DND-41 (cell line): ENCODE results near the gene CMTM7.

Experiments used
- ATAC-seq: fragments of 200-7000 bp; cut with Tn5 transposase; 3 replicates; pipeline ENCODE4 v1.9.1; 2021; ENCODE audit warnings: low read depth; ENCODE audit not compliant: insufficient read depth
- DNase-seq: peaks from one replicate; pipeline ENCODE4 v3.0.0-alpha.2; 2020
- H2AFZ ChIP-seq: 2 replicates; pipeline ENCODE4 v1.6.0; 2012; ENCODE audit warnings: low read depth, low read length
- H3K27ac ChIP-seq: 2 replicates; pipeline ENCODE4 v1.5.1; 2012; ENCODE audit warnings: low read length, inconsistent platforms
- H3K27me3 ChIP-seq: fragments of 200-600 bp; sonication (generic); 2 replicates; pipeline ENCODE4 v1.6.0; 2012; ENCODE audit warnings: low read length, mild to moderate bottlenecking, inconsistent platforms; ENCODE audit not compliant: insufficient read depth, poor library complexity
- H3K36me3 ChIP-seq: 2 replicates; pipeline ENCODE4 v1.5.1; 2012; ENCODE audit warnings: low read length, inconsistent platforms; ENCODE audit not compliant: insufficient read depth
- H3K4me1 ChIP-seq: 2 replicates; pipeline ENCODE4 v1.5.1; 2012; ENCODE audit warnings: mild to moderate bottlenecking, low read length; ENCODE audit not compliant: insufficient read depth
- H3K4me2 ChIP-seq: 2 replicates; pipeline ENCODE4 v1.6.0; 2012; ENCODE audit warnings: mild to moderate bottlenecking, moderate library complexity, low read length, inconsistent platforms; ENCODE audit not compliant: insufficient read depth
- H3K4me3 ChIP-seq, 2 experiments: fragments of 200-600 bp in 1 of 2; shearing (Covaris generic) in 1 of 2; 2 replicates each; pipeline ENCODE4 v1.5.1; 2012 to 2016; ENCODE audit warnings: inconsistent platforms in 2 of 2, low read length in 2 of 2, mild to moderate bottlenecking in 2 of 2, low read depth in 1 of 2, moderate library complexity in 1 of 2
- H3K79me2 ChIP-seq: 2 replicates; pipeline ENCODE4 v1.6.0; 2012; ENCODE audit warnings: low read length, inconsistent platforms; ENCODE audit not compliant: insufficient read depth
- H3K9ac ChIP-seq: 2 replicates; pipeline ENCODE4 v1.6.0; 2012; ENCODE audit warnings: low read depth, mild to moderate bottlenecking, inconsistent platforms, low read length, moderate library complexity
- H3K9me3 ChIP-seq: 2 replicates; pipeline ENCODE4 v1.5.1; 2012; ENCODE audit warnings: low read length, moderate library complexity, mild to moderate bottlenecking, inconsistent platforms; ENCODE audit not compliant: insufficient read depth, severe bottlenecking
- H4K20me1 ChIP-seq: 2 replicates; pipeline ENCODE4 v1.6.0; 2012; ENCODE audit warnings: low read length; ENCODE audit not compliant: insufficient read depth
- EZH2 ChIP-seq: IDR thresholded peaks from 3 replicates; pipeline ENCODE4 v1.6.1; 2012; ENCODE audit warnings: borderline replicate concordance, low read depth, mild to moderate bottlenecking, moderate library complexity, low read length, inconsistent platforms; ENCODE audit not compliant: severe bottlenecking
- TF ChIP-seq, protein P1 (sequence below): IDR thresholded peaks from 2 replicates; pipeline ENCODE4 v1.5.1; 2012; ENCODE audit warnings: borderline replicate concordance, low read length, moderate library complexity, mild to moderate bottlenecking; ENCODE audit not compliant: poor library complexity, severe bottlenecking; ENCODE audit errors: extremely low read depth

Gene CMTM7

DNA sequence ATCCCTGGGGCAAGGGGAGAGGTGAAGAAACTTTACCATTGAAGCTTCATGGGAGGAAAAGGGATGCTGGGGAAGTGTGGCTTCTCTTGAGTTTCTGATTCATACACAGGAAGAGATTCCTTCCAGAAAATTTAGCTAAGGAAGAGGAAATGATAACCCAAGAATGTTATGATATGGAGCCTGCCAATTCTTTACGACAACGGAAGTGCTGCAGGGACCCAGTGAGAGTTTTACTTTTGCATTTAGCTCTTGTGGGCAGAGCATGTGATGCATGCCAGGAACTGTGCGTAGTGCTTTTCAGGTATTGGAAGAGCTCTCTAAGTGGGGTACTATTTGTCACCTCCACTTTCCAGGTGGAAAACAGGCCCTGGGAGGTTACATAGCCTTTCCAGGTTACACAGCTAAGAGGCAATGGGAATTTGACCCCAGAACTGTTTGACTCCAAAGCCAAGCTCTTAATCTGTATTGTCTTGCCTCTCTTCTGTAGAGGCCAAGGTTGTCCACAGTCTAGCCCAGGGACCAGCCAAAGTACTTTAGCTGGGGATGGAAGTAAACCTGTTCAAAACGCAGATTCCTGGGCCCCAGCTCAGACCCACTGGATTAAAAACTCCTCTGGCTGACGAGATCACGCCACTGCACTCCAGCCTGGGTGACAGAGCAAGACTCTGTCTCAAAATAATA lies 23.0 kb downstream of the CMTM7 start:
- peak; percentile 60 for ATAC-seq
- Histone ChIP-seq H3K9me3 (no peaks in the 10 kb centered on the region), H3K9ac (no peak overlapping the region), H3K27ac (no peak overlapping the region), H3K4me1 (peaks cover 45% of the 10 kb centered on the region), H3K36me3 (no peaks in the 10 kb centered on the region), H3K27me3 (no peaks in the 10 kb centered on the region), H4K20me1 (no peaks in the 10 kb centered on the region), H3K4me3 (no peak overlapping the region), H3K4me2 (no peak overlapping the region), H2AFZ (no peak overlapping the region), H3K79me2 (peaks cover 83% of the 10 kb centered on the region)
- DNase-seq, result no peak
- TF ChIP-seq, protein P1, sequence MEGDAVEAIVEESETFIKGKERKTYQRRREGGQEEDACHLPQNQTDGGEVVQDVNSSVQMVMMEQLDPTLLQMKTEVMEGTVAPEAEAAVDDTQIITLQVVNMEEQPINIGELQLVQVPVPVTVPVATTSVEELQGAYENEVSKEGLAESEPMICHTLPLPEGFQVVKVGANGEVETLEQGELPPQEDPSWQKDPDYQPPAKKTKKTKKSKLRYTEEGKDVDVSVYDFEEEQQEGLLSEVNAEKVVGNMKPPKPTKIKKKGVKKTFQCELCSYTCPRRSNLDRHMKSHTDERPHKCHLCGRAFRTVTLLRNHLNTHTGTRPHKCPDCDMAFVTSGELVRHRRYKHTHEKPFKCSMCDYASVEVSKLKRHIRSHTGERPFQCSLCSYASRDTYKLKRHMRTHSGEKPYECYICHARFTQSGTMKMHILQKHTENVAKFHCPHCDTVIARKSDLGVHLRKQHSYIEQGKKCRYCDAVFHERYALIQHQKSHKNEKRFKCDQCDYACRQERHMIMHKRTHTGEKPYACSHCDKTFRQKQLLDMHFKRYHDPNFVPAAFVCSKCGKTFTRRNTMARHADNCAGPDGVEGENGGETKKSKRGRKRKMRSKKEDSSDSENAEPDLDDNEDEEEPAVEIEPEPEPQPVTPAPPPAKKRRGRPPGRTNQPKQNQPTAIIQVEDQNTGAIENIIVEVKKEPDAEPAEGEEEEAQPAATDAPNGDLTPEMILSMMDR, result no peak
- TF ChIP-seq EZH2, result no peak

DNA sequence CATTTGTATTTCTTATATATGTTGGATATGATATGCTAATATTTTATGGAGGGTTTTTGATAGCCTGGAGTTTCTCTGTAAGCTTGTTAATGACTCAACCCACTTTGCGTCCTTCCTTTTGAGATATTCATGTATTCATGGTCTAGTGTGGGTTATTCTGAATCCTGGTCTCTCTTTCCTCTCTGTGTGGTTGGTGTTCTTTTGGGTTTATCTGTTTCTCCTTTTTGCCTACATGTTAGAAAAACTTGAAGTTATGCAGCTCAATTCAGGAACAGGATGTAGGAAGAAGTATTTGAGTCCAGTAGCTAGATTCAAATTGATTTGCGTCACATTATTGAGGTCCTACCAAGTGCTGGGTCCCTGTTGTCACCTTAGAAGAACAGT lies 28.1 kb downstream of the CMTM7 start:
- Histone ChIP-seq H3K4me3 (no peak overlapping the region), H3K9me3 (no peaks in the 10 kb centered on the region), H3K36me3 (no peaks in the 10 kb centered on the region), H3K27me3 (no peaks in the 10 kb centered on the region), H2AFZ (no peak overlapping the region), H4K20me1 (no peaks in the 10 kb centered on the region), H3K4me2 (no peak overlapping the region), H3K9ac (no peak overlapping the region), H3K79me2 (peaks cover 90% of the 10 kb centered on the region), H3K4me1 (peaks cover 73% of the 10 kb centered on the region), H3K27ac (peak overlapping the region; percentile 46)
- no peak for TF ChIP-seq EZH2
- TF ChIP-seq, protein P1, result no peak
- DNase-seq (no peak), ATAC-seq (no peak)

DNA sequence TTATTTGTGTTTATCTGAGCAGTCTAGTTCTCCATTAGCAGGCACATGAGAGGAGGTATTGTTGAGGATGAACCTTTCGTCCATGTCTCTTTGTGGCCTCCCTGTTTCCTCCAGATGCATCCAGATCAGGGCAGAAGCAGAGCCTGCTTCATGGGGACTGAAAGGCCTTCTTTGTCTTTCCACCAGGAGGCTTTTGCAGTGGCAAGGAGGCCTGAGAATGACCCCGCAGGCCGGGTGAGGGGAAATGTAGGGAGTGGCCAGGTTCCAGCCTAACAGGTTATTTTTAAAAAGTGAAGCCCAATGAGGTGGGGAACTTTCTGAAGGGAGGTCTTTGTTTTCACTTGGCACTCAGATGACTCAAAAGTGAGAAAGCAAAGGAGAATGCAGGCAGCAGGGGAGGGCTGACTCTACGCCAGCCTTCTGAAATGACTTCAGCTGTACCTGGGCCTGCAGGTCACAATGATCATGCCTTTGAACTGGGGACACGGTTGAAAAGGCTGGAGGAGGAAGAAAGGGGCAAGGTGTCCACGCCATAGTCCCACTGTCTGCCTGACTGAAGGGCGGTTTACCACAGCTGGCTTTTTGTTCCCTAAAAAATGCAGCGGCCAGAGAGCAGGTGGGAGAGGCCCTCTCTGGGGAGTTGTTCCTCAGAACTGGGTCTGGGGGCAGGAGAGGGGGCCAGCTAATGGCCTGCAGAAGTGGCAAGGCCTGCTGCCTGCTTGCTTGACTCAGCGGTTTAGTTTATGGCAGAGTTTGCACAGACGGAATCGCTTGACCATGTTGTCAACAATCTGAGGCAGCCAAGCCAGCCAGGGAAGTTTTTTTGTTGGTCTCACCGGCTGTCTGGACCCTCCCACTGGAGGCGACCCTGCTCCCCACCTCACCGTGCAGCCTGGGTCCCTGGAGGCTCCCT lies 28.7 kb downstream of the CMTM7 start:
- ATAC-seq, result no peak
- Histone ChIP-seq H3K27me3 (no peaks in the 10 kb centered on the region), H4K20me1 (no peaks in the 10 kb centered on the region), H3K79me2 (peaks cover 87% of the 10 kb centered on the region), H3K9ac (no peak overlapping the region), H3K4me3 (no peak overlapping the region), H3K4me1 (peaks cover 73% of the 10 kb centered on the region), H3K9me3 (no peaks in the 10 kb centered on the region), H3K27ac (peak overlapping the region; percentile 46), H3K4me2 (no peak overlapping the region), H2AFZ (no peak overlapping the region), H3K36me3 (no peaks in the 10 kb centered on the region)
- TF ChIP-seq, protein P1, result no peak
- TF ChIP-seq EZH2, result no peak
- DNase-seq, result no peak
